NT2/D1 (cell line): Measurements from ENCODE around the gene TMEM41B.

Experiments used
- DNase-seq: peaks from one replicate; pipeline ENCODE4 v3.0.0-alpha.2; 2011; ENCODE audit warnings: low read depth, low spot score
- H3K27me3 ChIP-seq: 2 replicates; pipeline ENCODE4 v1.6.0; 2011; ENCODE audit warnings: mild to moderate bottlenecking; ENCODE audit not compliant: insufficient read length, insufficient read depth
- H3K36me3 ChIP-seq: 2 replicates; pipeline ENCODE4 v1.6.1; 2011; ENCODE audit warnings: mild to moderate bottlenecking, low read length, mixed read lengths; ENCODE audit not compliant: insufficient read depth, insufficient read length
- H3K4me1 ChIP-seq: 2 replicates; pipeline ENCODE4 v1.5.1; 2011; ENCODE audit not compliant: insufficient read depth, insufficient read length
- H3K4me3 ChIP-seq: 2 replicates; pipeline ENCODE4 v1.5.1; 2011; ENCODE audit warnings: low read depth; ENCODE audit not compliant: insufficient read length
- H3K9ac ChIP-seq: 2 replicates; pipeline ENCODE4 v1.6.0; 2011; ENCODE audit warnings: low read depth; ENCODE audit not compliant: insufficient read length
- H3K9me3 ChIP-seq: 2 replicates; pipeline ENCODE4 v1.5.1; 2011; ENCODE audit warnings: mild to moderate bottlenecking, low read length; ENCODE audit not compliant: insufficient read depth
- SUZ12 ChIP-seq: IDR thresholded peaks from 2 replicates; pipeline ENCODE4 v1.6.1; 2011; ENCODE audit not compliant: insufficient read length, insufficient read depth; ENCODE audit errors: extremely low read depth
- YY1 ChIP-seq: IDR thresholded peaks from 2 replicates; pipeline ENCODE4 v1.6.1; 2011; ENCODE audit not compliant: insufficient read length, insufficient read depth
- ZNF274 ChIP-seq: IDR thresholded peaks from 2 replicates; pipeline ENCODE4 v1.6.1; 2011; ENCODE audit warnings: mild to moderate bottlenecking, low read depth, low read length

TMEM41B gene

GRCh38 chr11:9273376-9274336 lies 40.7 kb downstream of the TMEM41B start:
- TF ChIP-seq ZNF274 (no peak), SUZ12 (no peak), YY1 (no peak)
- DNase-seq: no peak
- Histone ChIP-seq H3K9me3 (no peaks in the 10 kb centered on the region), H3K36me3 (peaks cover 19% of the 10 kb centered on the region), H3K4me1 (no peaks in the 10 kb centered on the region), H3K4me3 (no peak overlapping the region), H3K27me3 (no peaks in the 10 kb centered on the region), H3K9ac (no peak overlapping the region)

GRCh38 chr11:9269492-9270013 lies 44.8 kb downstream of the TMEM41B start:
- Histone ChIP-seq H3K9me3 (no peaks in the 10 kb centered on the region), H3K4me3 (no peak overlapping the region), H3K4me1 (no peaks in the 10 kb centered on the region), H3K36me3 (peaks cover 3% of the 10 kb centered on the region), H3K9ac (no peak overlapping the region), H3K27me3 (no peaks in the 10 kb centered on the region)
- no peak for DNase-seq
- TF ChIP-seq YY1 (no peak), SUZ12 (no peak), ZNF274 (no peak)

GRCh38 chr11:9267680-9268079 lies 46.7 kb downstream of the TMEM41B start:
- no peak for DNase-seq
- Histone ChIP-seq H3K4me1 (no peaks in the 10 kb centered on the region), H3K4me3 (no peak overlapping the region), H3K27me3 (no peaks in the 10 kb centered on the region), H3K9ac (no peak overlapping the region), H3K36me3 (peaks cover 3% of the 10 kb centered on the region), H3K9me3 (no peaks in the 10 kb centered on the region)
- TF ChIP-seq ZNF274 (no peak), YY1 (no peak), SUZ12 (no peak)

GRCh38 chr11:9266926-9267325 lies 47.5 kb downstream of the TMEM41B start:
- Histone ChIP-seq H3K4me1 (no peaks in the 10 kb centered on the region), H3K9ac (no peak overlapping the region), H3K27me3 (no peaks in the 10 kb centered on the region), H3K4me3 (no peak overlapping the region), H3K9me3 (no peaks in the 10 kb centered on the region), H3K36me3 (peaks cover 3% of the 10 kb centered on the region)
- TF ChIP-seq SUZ12 (no peak), ZNF274 (no peak), YY1 (no peak)
- DNase-seq: no peak

- Histone ChIP-seq H3K4me1 (no peaks in the 10 kb centered on the region), H3K9me3 (no peaks in the 10 kb centered on the region), H3K36me3 (peaks cover 3% of the 10 kb centered on the region), H3K4me3 (no peak overlapping the region), H3K27me3 (no peaks in the 10 kb centered on the region), H3K9ac (peak overlapping the region; percentile 17)
- no peak for DNase-seq
- TF ChIP-seq YY1 (no peak), ZNF274 (no peak), SUZ12 (no peak)
Measured at GRCh38 chr11:9266132-9266736, 48.2 kb downstream of the TMEM41B start.

- Histone ChIP-seq H3K9ac (peak within 1 kb of the TSS; percentile 83), H3K36me3 (peaks cover 3% of the 10 kb centered on the region), H3K4me3 (peak within 1 kb of the TSS; percentile 66), H3K4me1 (no peaks in the 10 kb centered on the region), H3K9me3 (no peaks in the 10 kb centered on the region), H3K27me3 (no peaks in the 10 kb centered on the region)
- TF ChIP-seq ZNF274 (no peak), SUZ12 (no peak), YY1 (no peak)
- peak; percentile 43 for DNase-seq
Measured at GRCh38 chr11:9265211-9266131, 48.9 kb downstream of the TMEM41B start, which contains the start of gene DENND5A. Gene DENND5A (minus strand): TSS chr11:9265350. CDS start chr11:9265069, 281 bp downstream.
